Measurements from ENCODE around the gene PRR30. TPM values are rescaled to one million over a fixed set of nuclear protein-coding genes. Genes with fewer than 3 reads are reported as not detected.

The PRR30 gene
- total RNA-seq, 4 donors from 2014 or later: not detected

- no peak for DNase-seq
- H3K36me3 ChIP-seq: no peaks in the 10 kb centered on the region
- no peak for TF ChIP-seq POLR2A (IDR thresholded peaks at IDR 0.05)
- no peak for TF ChIP-seq CTCF (IDR thresholded peaks at IDR 0.05)
- no peak overlapping the region for H3K4me3 ChIP-seq
- no peaks in the 10 kb centered on the region for H3K27me3 ChIP-seq
- no peaks in the 10 kb centered on the region for H3K4me1 ChIP-seq
- no peak overlapping the region for H3K27ac ChIP-seq
- H3K9me3 ChIP-seq: no peaks in the 10 kb centered on the region
Observed at GRCh38 chr2:27105981-27106380, 33.2 kb downstream of the PRR30 start.

GRCh38 chr2:27102329-27102728 is 36.9 kb downstream of the PRR30 start:
- no peak for TF ChIP-seq POLR2A (IDR thresholded peaks at IDR 0.05)
- no peak for TF ChIP-seq CTCF (IDR thresholded peaks at IDR 0.05)
- Histone ChIP-seq H3K27ac (no peak overlapping the region), H3K36me3 (peaks cover 0 to 30% (median 0%) of the 10 kb centered on the region in 3 donors), H3K9me3 (no peaks in the 10 kb centered on the region), H3K27me3 (no peaks in the 10 kb centered on the region), H3K4me1 (no peaks in the 10 kb centered on the region), H3K4me3 (no peak overlapping the region)
- DNase-seq: no peak

GRCh38 chr2:27100036-27100435 is 39.2 kb downstream of the PRR30 start:
- H3K4me1 ChIP-seq: peaks cover 0 to 15% (median 2%) of the 10 kb centered on the region in 4 donors

GRCh38 chr2:27099334-27099955 is 39.8 kb downstream of the PRR30 start:
- DNase-seq: no peak
- Histone ChIP-seq H3K4me3 (no peak overlapping the region), H3K9me3 (no peaks in the 10 kb centered on the region), H3K4me1 (peaks cover 0 to 21% (median 2%) of the 10 kb centered on the region in 4 donors), H3K27me3 (no peaks in the 10 kb centered on the region), H3K27ac (no peak overlapping the region), H3K36me3 (peaks cover 0 to 42% (median 0%) of the 10 kb centered on the region in 3 donors)
- TF ChIP-seq CTCF (IDR thresholded peaks at IDR 0.05) (no peak), POLR2A (IDR thresholded peaks at IDR 0.05) (no peak)

More at GRCh38 chr2:27100036-27100435, 39.2 kb downstream of the PRR30 start:
- no peak overlapping the region for H3K4me3 ChIP-seq
- no peaks in the 10 kb centered on the region for H3K27me3 ChIP-seq
- H3K36me3 ChIP-seq: peaks cover 0 to 37% (median 0%) of the 10 kb centered on the region in 3 donors
- no peak for DNase-seq
- H3K9me3 ChIP-seq: no peaks in the 10 kb centered on the region
- no peak for TF ChIP-seq CTCF (IDR thresholded peaks at IDR 0.05)
- TF ChIP-seq POLR2A (IDR thresholded peaks at IDR 0.05): no peak
- no peak overlapping the region for H3K27ac ChIP-seq

GRCh38 chr2:27097341-27097740 is 41.9 kb downstream of the PRR30 start:
- Histone ChIP-seq H3K27ac (no peak overlapping the region), H3K4me1 (peaks cover 0 to 33% (median 6%) of the 10 kb centered on the region in 4 donors), H3K4me3 (no peak overlapping the region), H3K36me3 (peaks cover 0 to 42% (median 0%) of the 10 kb centered on the region in 3 donors), H3K9me3 (no peaks in the 10 kb centered on the region), H3K27me3 (no peaks in the 10 kb centered on the region)
- TF ChIP-seq CTCF (IDR thresholded peaks at IDR 0.05) (no peak), POLR2A (IDR thresholded peaks at IDR 0.05) (no peak)
- no peak for DNase-seq

Measured in Peyer's patch (tissue), 4 donors.